ENCODE results near the gene DNAAF5. TPM values are rescaled to one million over a fixed set of nuclear protein-coding genes. Genes with fewer than 3 reads are reported as not detected.
A peak's percentile ranks its signal among the peaks of the same experiment; 100 is the strongest.

The DNAAF5 gene
- total RNA-seq, 2 experiments from 2014 or later: 25.5 to 27.0 TPM

DNA sequence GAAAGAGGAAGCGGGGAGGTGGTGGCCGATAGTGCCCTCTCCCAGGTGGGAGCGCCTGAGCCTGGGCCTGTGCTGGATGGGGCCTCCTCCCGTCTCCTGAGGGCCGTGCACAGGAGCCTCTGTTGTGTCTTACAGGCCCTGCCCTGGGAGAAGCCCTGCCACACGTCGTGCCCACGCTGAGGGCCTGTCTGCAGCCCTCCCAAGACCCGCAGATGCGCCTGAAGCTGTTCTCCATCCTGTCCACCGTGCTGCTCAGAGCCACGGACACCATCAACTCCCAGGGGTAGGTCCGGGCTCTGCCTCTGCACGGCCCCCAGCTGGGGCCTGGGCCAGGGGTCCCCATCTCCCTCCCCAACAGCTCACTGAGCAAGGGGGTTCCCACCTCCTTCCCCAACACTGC, 43.8 kb downstream of the DNAAF5 start:
- H3K36me3 Mint-ChIP-seq (ENCODE audit: low read depth): peaks cover 14% of the 10 kb centered on the region
- no peaks in the 10 kb centered on the region for H3K9me3 Mint-ChIP-seq (ENCODE audit: insufficient read depth)
- H3K4me1 Mint-ChIP-seq (ENCODE audit: low read depth): no peaks in the 10 kb centered on the region
- DNase-seq (no peak), ATAC-seq (no peak)
- ChIA-PET POLR2A (no interaction called here), CTCF (no interaction called here)
- H3K27me3 Mint-ChIP-seq (ENCODE audit: low read depth): no peaks in the 10 kb centered on the region
- no peak overlapping the region for H3K4me3 Mint-ChIP-seq
- H3K27ac Mint-ChIP-seq: no peak overlapping the region

- Mint-ChIP-seq H3K9me3 (ENCODE audit: insufficient read depth) (no peaks in the 10 kb centered on the region), H3K4me3 (no peak overlapping the region), H3K27me3 (ENCODE audit: low read depth) (no peaks in the 10 kb centered on the region), H3K27ac (no peak overlapping the region), H3K4me1 (ENCODE audit: low read depth) (no peaks in the 10 kb centered on the region), H3K36me3 (ENCODE audit: low read depth) (peaks cover 11% of the 10 kb centered on the region)
- CTCF ChIA-PET: no interaction called here
- POLR2A ChIA-PET: no interaction called here
- ATAC-seq (no peak), DNase-seq (no peak)
These were observed 44.3 kb downstream of the DNAAF5 start for GRCh38 chr7:770741-771166.

DNA sequence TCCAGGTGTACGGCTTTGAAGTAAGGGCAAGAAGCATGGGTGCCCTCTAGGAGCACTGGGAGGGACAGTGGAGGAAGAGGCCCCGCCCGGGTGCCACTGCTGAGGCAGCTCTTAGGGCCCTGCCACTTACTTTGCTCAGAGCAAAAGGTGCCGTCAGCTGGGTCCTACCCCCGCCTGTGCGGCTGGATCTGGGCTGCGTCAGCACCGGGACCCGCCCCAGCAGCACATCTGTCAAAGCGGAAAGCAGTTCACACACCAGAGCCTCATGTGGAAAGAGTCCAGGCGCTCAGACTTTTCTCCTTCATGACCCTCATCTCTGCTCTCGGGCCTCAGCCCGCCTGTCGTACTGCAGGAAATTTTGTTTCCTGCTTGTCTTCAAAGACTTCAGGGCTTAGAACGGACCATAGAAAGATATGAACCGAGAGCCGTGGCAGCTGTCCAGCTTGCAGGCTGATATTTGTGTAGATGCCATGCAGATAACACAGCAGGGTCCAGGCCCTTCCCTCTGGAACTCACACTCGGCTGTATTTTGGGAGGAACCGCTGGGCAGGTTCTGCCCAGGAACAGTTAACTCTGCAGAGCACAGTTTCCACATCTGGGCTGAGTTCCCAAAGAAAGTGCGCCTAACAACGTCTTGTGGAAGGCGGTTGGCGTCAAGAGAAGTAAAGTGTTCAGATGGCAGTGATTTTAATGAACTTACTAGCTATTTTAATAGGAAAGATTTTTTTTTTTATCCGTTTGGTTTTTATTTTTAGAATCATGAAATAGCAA, 44.9 kb downstream of the DNAAF5 start:
- no peaks in the 10 kb centered on the region for H3K27me3 Mint-ChIP-seq (ENCODE audit: low read depth)
- ATAC-seq (no peak), DNase-seq (no peak)
- H3K36me3 Mint-ChIP-seq (ENCODE audit: low read depth): peaks cover 9% of the 10 kb centered on the region
- H3K4me1 Mint-ChIP-seq (ENCODE audit: low read depth): no peaks in the 10 kb centered on the region
- POLR2A ChIA-PET: interaction anchor here (0.6 kb wide), 1 partner anchor 105 kb away, joined by 4 read pairs; no protein-coding TSS in a partner anchor
- H3K4me3 Mint-ChIP-seq: no peak overlapping the region
- H3K9me3 Mint-ChIP-seq (ENCODE audit: insufficient read depth): no peaks in the 10 kb centered on the region
- H3K27ac Mint-ChIP-seq: no peak overlapping the region
- CTCF ChIA-PET: interaction anchor here (0.7 to 1.5 kb wide), 2 partner anchors 187 to 450 kb away, joined by 3 read pairs; no protein-coding TSS in a partner anchor

DNA sequence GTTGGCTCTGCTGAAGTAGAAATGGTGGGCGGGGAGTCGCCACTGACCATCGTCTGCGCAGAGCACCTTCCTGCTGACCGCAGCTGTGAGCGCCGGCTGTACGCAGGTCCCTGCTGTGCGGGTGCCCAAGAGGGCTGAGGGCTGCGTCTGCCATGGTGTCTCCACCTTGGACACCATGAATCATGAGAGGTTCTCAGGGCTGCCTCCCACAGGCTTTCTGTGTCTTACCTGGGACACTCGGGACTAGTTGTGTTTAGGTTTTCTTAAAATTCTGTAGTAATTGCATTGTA, 45.5 kb downstream of the DNAAF5 start:
- no peak overlapping the region for H3K27ac Mint-ChIP-seq
- H3K27me3 Mint-ChIP-seq (ENCODE audit: low read depth): no peaks in the 10 kb centered on the region
- CTCF ChIA-PET: interaction anchor here (0.7 to 1.5 kb wide), 2 partner anchors 187 to 450 kb away, joined by 3 read pairs; no protein-coding TSS in a partner anchor
- H3K36me3 Mint-ChIP-seq (ENCODE audit: low read depth): peaks cover 7% of the 10 kb centered on the region
- H3K4me1 Mint-ChIP-seq (ENCODE audit: low read depth): no peaks in the 10 kb centered on the region
- no peaks in the 10 kb centered on the region for H3K9me3 Mint-ChIP-seq (ENCODE audit: insufficient read depth)
- DNase-seq (no peak), ATAC-seq (no peak)
- no peak overlapping the region for H3K4me3 Mint-ChIP-seq
- POLR2A ChIA-PET: interaction anchor here (0.6 kb wide), 1 partner anchor 106 kb away, joined by 4 read pairs; no protein-coding TSS in a partner anchor

DNA sequence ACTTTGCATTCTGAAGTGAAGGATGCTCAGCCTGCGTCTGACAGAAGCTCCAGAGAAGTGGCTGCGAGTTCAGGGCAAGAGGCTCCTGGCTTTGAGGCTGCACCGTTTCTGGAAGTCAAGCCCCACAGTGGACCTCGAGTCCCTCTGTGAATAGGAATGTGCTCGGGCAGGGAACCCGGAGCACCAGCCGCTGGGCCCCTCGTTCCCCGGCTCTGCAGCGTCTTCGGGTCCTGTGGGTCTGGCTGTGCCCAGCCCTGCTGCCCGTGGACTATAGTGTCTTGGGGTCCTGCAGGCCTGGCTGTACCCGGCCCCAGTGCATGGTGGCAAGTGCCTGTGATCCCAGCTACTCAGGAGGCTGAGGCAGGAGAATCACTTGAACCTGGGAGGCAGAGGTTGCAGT, 45.9 kb downstream of the DNAAF5 start:
- Mint-ChIP-seq H3K27me3 (ENCODE audit: low read depth) (no peaks in the 10 kb centered on the region), H3K27ac (no peak overlapping the region), H3K9me3 (ENCODE audit: insufficient read depth) (no peaks in the 10 kb centered on the region), H3K4me3 (no peak overlapping the region), H3K4me1 (ENCODE audit: low read depth) (no peaks in the 10 kb centered on the region), H3K36me3 (ENCODE audit: low read depth) (peaks cover 9% of the 10 kb centered on the region)
- CTCF ChIA-PET: interaction anchor here (1.4 to 1.5 kb wide), 2 partner anchors 407 to 451 kb away, joined by 3 to 4 read pairs; no protein-coding TSS in a partner anchor
- POLR2A ChIA-PET: interaction anchor here (0.6 kb wide), 1 partner anchor 106 kb away, joined by 4 read pairs; no protein-coding TSS in a partner anchor
- DNase-seq: no peak
- no peak for ATAC-seq

GRCh38 chr7:772861-773621, 46.5 kb downstream of the DNAAF5 start:
- no peak for DNase-seq
- ChIA-PET CTCF (interaction anchor here (1.0 to 1.5 kb wide), 4 partner anchors 13 to 451 kb away, joined by 3 to 5 read pairs (median 4); no protein-coding TSS in a partner anchor), POLR2A (no interaction called here)
- no peak for ATAC-seq
- Mint-ChIP-seq H3K4me1 (ENCODE audit: low read depth) (no peaks in the 10 kb centered on the region), H3K9me3 (ENCODE audit: insufficient read depth) (no peaks in the 10 kb centered on the region), H3K27ac (no peak overlapping the region), H3K27me3 (ENCODE audit: low read depth) (no peaks in the 10 kb centered on the region), H3K36me3 (ENCODE audit: low read depth) (peaks cover 6% of the 10 kb centered on the region), H3K4me3 (no peak overlapping the region)

DNA sequence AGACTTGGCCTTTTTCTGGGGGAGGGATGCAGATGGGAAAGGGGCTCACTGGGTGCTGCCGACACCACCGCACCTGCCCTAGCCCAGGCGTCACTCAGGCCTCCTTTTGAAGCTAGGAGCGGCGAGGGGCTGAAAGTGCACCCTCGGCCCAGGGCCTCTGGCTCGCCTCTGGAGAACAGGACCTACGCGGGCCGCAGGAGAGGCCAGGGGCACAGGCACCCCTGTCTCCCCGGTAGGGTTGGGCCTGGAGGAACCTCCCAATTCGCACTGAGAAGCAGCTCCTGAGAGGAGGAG, 47.1 kb downstream of the DNAAF5 start:
- CTCF ChIA-PET: interaction anchor here (1.0 to 1.4 kb wide), 3 partner anchors 13 to 440 kb away, joined by 3 to 5 read pairs (median 4); no protein-coding TSS in a partner anchor
- ATAC-seq: no peak
- DNase-seq: no peak
- POLR2A ChIA-PET: no interaction called here
- Mint-ChIP-seq H3K9me3 (ENCODE audit: insufficient read depth) (no peaks in the 10 kb centered on the region), H3K36me3 (ENCODE audit: low read depth) (peaks cover 5% of the 10 kb centered on the region), H3K4me1 (ENCODE audit: low read depth) (no peaks in the 10 kb centered on the region), H3K4me3 (no peak overlapping the region), H3K27me3 (ENCODE audit: low read depth) (no peaks in the 10 kb centered on the region), H3K27ac (no peak overlapping the region)

DNA sequence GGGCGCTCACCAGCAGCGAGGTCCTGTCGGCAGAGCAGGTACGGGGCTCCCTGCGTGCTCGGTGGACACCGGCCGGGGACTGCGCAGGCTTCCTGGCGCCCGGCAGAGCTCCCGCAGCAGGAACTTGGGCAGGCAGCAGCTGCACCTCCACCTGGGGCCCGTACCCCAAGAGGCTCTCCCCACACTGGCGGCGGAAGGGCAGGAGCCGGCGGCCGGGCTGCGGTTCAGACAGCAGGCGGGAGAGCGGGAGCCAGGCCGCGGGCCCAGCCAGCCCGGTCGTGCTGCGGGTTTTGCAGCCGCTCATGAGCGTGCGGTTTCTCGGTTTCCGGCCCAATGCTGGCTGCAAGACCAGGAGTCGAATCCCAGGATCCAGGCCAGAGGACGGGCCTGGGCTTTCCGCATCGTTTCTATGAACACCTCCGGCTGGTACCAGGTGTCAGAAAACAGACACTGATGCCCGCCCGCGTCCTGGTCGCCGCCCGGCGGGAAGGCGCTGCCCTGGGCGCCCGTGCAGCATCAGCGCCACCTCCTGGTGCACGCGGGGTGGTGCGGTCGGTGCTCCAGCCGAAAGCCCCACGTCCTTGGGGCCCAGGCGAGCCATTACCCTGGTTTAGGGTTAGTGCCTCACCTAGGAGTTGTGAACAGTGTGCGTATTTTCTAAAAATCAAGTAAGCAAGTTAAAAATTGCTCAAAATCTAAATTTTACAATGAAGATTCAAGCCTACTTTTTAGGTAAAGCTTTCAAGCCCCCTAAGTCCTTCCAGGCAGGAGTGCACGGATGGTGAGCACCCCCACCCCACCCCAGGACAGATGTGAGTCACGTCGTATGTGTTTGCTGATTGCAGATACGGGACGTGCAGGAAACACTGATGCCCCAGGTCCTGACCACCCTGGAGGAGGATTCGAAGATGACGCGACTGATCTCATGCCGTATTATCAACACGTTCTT, 47.9 kb downstream of the DNAAF5 start:
- Mint-ChIP-seq H3K27me3 (ENCODE audit: low read depth) (no peaks in the 10 kb centered on the region), H3K36me3 (ENCODE audit: low read depth) (peaks cover 5% of the 10 kb centered on the region), H3K27ac (no peak overlapping the region), H3K4me3 (no peak overlapping the region), H3K4me1 (ENCODE audit: low read depth) (no peaks in the 10 kb centered on the region), H3K9me3 (ENCODE audit: insufficient read depth) (no peaks in the 10 kb centered on the region)
- peak; percentile 63 for DNase-seq
- ChIA-PET POLR2A (no interaction called here), CTCF (interaction anchor here (1.0 to 1.3 kb wide), 5 partner anchors 11 to 452 kb away, joined by 3 to 5 read pairs (median 3); no protein-coding TSS in a partner anchor)
- ATAC-seq: peak; percentile 73

DNA sequence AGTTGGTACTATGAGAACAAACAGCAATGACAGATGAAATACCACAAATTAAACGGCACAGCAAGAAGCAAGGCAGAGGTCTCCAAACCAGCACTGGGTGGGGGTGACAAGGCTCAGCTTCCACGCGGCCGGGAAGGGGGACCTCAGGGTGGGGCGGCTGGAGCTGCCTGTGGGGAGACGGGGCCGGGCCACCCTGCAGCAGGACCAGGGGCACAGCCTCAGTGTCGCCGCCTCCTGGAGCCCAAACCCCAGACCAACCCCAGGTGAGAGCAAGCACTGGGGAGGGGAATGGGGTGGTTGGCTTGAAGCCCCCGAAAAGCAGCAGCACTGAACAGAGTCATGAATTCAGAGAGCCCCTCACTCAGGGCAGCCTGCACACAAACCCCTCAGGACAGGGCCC, 49.9 kb downstream of the DNAAF5 start:
- no peak overlapping the region for H3K27ac Mint-ChIP-seq
- H3K27me3 Mint-ChIP-seq (ENCODE audit: low read depth): no peaks in the 10 kb centered on the region
- ATAC-seq: no peak
- H3K4me1 Mint-ChIP-seq (ENCODE audit: low read depth): no peaks in the 10 kb centered on the region
- ChIA-PET POLR2A (no interaction called here), CTCF (interaction anchor here (1.1 to 1.7 kb wide), 3 partner anchors 10 to 455 kb away, joined by 3 to 4 read pairs (median 4); no protein-coding TSS in a partner anchor)
- peaks cover 9% of the 10 kb centered on the region for H3K36me3 Mint-ChIP-seq (ENCODE audit: low read depth)
- no peaks in the 10 kb centered on the region for H3K9me3 Mint-ChIP-seq (ENCODE audit: insufficient read depth)
- H3K4me3 Mint-ChIP-seq: no peak overlapping the region
- DNase-seq: no peak

GRCh38 chr7:776992-777727, 50.7 kb downstream of the DNAAF5 start:
- ChIA-PET CTCF (interaction anchor here (1.2 to 1.7 kb wide), 2 partner anchors 444 to 456 kb away, joined by 3 to 4 read pairs; no protein-coding TSS in a partner anchor), POLR2A (no interaction called here)
- H3K9me3 Mint-ChIP-seq (ENCODE audit: insufficient read depth): no peaks in the 10 kb centered on the region
- H3K4me1 Mint-ChIP-seq (ENCODE audit: low read depth): no peaks in the 10 kb centered on the region
- no peaks in the 10 kb centered on the region for H3K27me3 Mint-ChIP-seq (ENCODE audit: low read depth)
- no peak overlapping the region for H3K4me3 Mint-ChIP-seq
- peaks cover 13% of the 10 kb centered on the region for H3K36me3 Mint-ChIP-seq (ENCODE audit: low read depth)
- no peak for DNase-seq
- H3K27ac Mint-ChIP-seq: no peak overlapping the region
- no peak for ATAC-seq

GRCh38 chr7:777728-778078, 51.2 kb downstream of the DNAAF5 start:
- ChIA-PET POLR2A (no interaction called here), CTCF (interaction anchor here (1.7 kb wide), 1 partner anchor 444 kb away, joined by 4 read pairs; no protein-coding TSS in a partner anchor)
- H3K4me1 Mint-ChIP-seq (ENCODE audit: low read depth): no peaks in the 10 kb centered on the region
- DNase-seq (no peak), ATAC-seq (no peak)
- H3K27me3 Mint-ChIP-seq (ENCODE audit: low read depth): no peaks in the 10 kb centered on the region
- no peak overlapping the region for H3K4me3 Mint-ChIP-seq
- no peaks in the 10 kb centered on the region for H3K9me3 Mint-ChIP-seq (ENCODE audit: insufficient read depth)
- no peak overlapping the region for H3K27ac Mint-ChIP-seq
- H3K36me3 Mint-ChIP-seq (ENCODE audit: low read depth): peaks cover 18% of the 10 kb centered on the region
